Nephron (organoid): ENCODE results near the gene IRX6.

Experiments used
- H3K27ac Mint-ChIP-seq, 3 experiments: 2 replicates each; pipeline ENCODE4 v1.8.0; 2020; ENCODE audit warnings: mixed read lengths in 3 of 3, mild to moderate bottlenecking in 2 of 3, moderate library complexity in 1 of 3
- H3K27me3 Mint-ChIP-seq: 2 replicates; pipeline ENCODE4 v1.8.0; 2021; ENCODE audit warnings: low read depth, mild to moderate bottlenecking, moderate library complexity, mixed read lengths
- H3K36me3 Mint-ChIP-seq: 2 replicates; pipeline ENCODE4 v1.8.0; 2020; ENCODE audit warnings: low read depth, mixed read lengths
- H3K4me1 Mint-ChIP-seq: 2 replicates; pipeline ENCODE4 v1.8.0; 2020; ENCODE audit warnings: mixed read lengths
- H3K4me3 Mint-ChIP-seq, 3 experiments: 2 replicates each; pipeline ENCODE4 v1.8.0; 2020; ENCODE audit warnings: mild to moderate bottlenecking in 3 of 3, mixed read lengths in 3 of 3, moderate library complexity in 2 of 3
- H3K9me3 Mint-ChIP-seq: 2 replicates; pipeline ENCODE4 v1.8.0; 2020; ENCODE audit warnings: mixed read lengths
- CTCF ChIP-seq, 3 experiments: fragments of 200-600 bp; sonication (generic); IDR thresholded peaks; one replicate each; pipeline ENCODE4 v1.5.0; 2021; ENCODE audit warnings: antibody characterized with exemption in 3 of 3; ENCODE audit not compliant: unreplicated experiment in 3 of 3

IRX6 gene

GRCh38 chr16:55280587-55280986 is 43.4 kb upstream of the IRX6 start:
- Mint-ChIP-seq H3K27ac (no peak overlapping the region), H3K27me3 (peaks cover 24% of the 10 kb centered on the region), H3K36me3 (no peaks in the 10 kb centered on the region), H3K4me3 (no peak overlapping the region), H3K9me3 (no peaks in the 10 kb centered on the region), H3K4me1 (peaks cover 5% of the 10 kb centered on the region)
- no peak for TF ChIP-seq CTCF (IDR thresholded peaks at IDR 0.05; ENCODE audit: unreplicated experiment in 3 of 3)

- peaks cover 4% of the 10 kb centered on the region for H3K36me3 Mint-ChIP-seq
- H3K9me3 Mint-ChIP-seq, result peaks cover 8% of the 10 kb centered on the region
- no peak for TF ChIP-seq CTCF (IDR thresholded peaks at IDR 0.05; ENCODE audit: unreplicated experiment in 3 of 3)
- peaks cover 18% of the 10 kb centered on the region for H3K27me3 Mint-ChIP-seq
- peak overlapping the region in 1 of 3 experiments; percentile 3 for H3K27ac Mint-ChIP-seq
- H3K4me1 Mint-ChIP-seq, result peaks cover 5% of the 10 kb centered on the region
- H3K4me3 Mint-ChIP-seq, result no peak overlapping the region
Observed at GRCh38 chr16:55282441-55282840, 41.6 kb upstream of the IRX6 start.

- peak overlapping the region in 1 of 3 experiments; percentile 30 for H3K27ac Mint-ChIP-seq
- peaks cover 15% of the 10 kb centered on the region for H3K9me3 Mint-ChIP-seq
- H3K4me1 Mint-ChIP-seq, result peaks cover 5% of the 10 kb centered on the region
- H3K4me3 Mint-ChIP-seq, result no peak overlapping the region
- no peak for TF ChIP-seq CTCF (IDR thresholded peaks at IDR 0.05; ENCODE audit: unreplicated experiment in 3 of 3)
- peaks cover 5% of the 10 kb centered on the region for H3K27me3 Mint-ChIP-seq
- peaks cover 5% of the 10 kb centered on the region for H3K36me3 Mint-ChIP-seq
Observed at GRCh38 chr16:55283812-55284717, 39.9 kb upstream of the IRX6 start.

- Mint-ChIP-seq H3K36me3 (peaks cover 5% of the 10 kb centered on the region), H3K4me1 (peaks cover 5% of the 10 kb centered on the region), H3K27ac (peak overlapping the region in 1 of 3 experiments; percentile 30), H3K9me3 (peaks cover 19% of the 10 kb centered on the region), H3K4me3 (no peak overlapping the region), H3K27me3 (peaks cover 4% of the 10 kb centered on the region)
- no peak for TF ChIP-seq CTCF (IDR thresholded peaks at IDR 0.05; ENCODE audit: unreplicated experiment in 3 of 3)
Observed at GRCh38 chr16:55284718-55285099, 39.3 kb upstream of the IRX6 start.

GRCh38 chr16:55285586-55285985 is 38.4 kb upstream of the IRX6 start:
- Mint-ChIP-seq H3K9me3 (peaks cover 21% of the 10 kb centered on the region), H3K4me3 (no peak overlapping the region)

More at GRCh38 chr16:55285586-55285985, 38.4 kb upstream of the IRX6 start:
- Mint-ChIP-seq H3K4me1 (peaks cover 5% of the 10 kb centered on the region), H3K36me3 (peaks cover 5% of the 10 kb centered on the region), H3K27ac (no peak overlapping the region), H3K27me3 (peaks cover 9% of the 10 kb centered on the region)
- TF ChIP-seq CTCF (IDR thresholded peaks at IDR 0.05; ENCODE audit: unreplicated experiment in 3 of 3), result no peak
